Transverse colon (tissue), 4 donors: ENCODE results near the gene MAN2C1. TPM values are rescaled to one million over a fixed set of nuclear protein-coding genes. Genes with fewer than 3 reads are reported as not detected.
"Not testable (repeated sequence)": the region's sequence is repeated elsewhere in the genome, so short reads cannot be mapped to it uniquely, and the experiment has no call there.

Experiments used
- DNase-seq: peaks from one replicate; pipeline ENCODE4 v3.0.0-alpha.2; 2019
- H3K27ac ChIP-seq, 4 donors: fragments of 200-600 bp; sonication (generic); 2 replicates each; pipeline ENCODE4 v1.5.1; 2016 to 2018; ENCODE audit warnings: inconsistent platforms in 4 of 4
- H3K27me3 ChIP-seq: fragments of 200-600 bp; sonication (generic); 2 replicates; pipeline ENCODE4 v1.5.1; 2017; ENCODE audit warnings: inconsistent platforms
- H3K36me3 ChIP-seq, 4 donors: fragments of 200-600 bp; sonication (generic); 2 replicates each; pipeline ENCODE4 v1.5.1; 2017 to 2019; ENCODE audit warnings: inconsistent platforms in 4 of 4
- H3K4me1 ChIP-seq, 4 donors: fragments of 200-600 bp; sonication (generic); 2 replicates each; pipeline ENCODE4 v1.5.1; 2017 to 2020; ENCODE audit warnings: inconsistent platforms in 4 of 4
- H3K4me3 ChIP-seq, 4 donors: fragments of 200-600 bp; sonication (generic); 1 replicate in 1 of 4; 2 replicates in 3 of 4; pipeline versions ENCODE4 v1.5.1 to v1.6.1; 2017 to 2019; ENCODE audit warnings: inconsistent platforms in 4 of 4
- H3K9me3 ChIP-seq, 2 donors: fragments of 200-600 bp; sonication (generic); 2 replicates each; pipeline ENCODE4 v1.5.1; 2017 to 2019; ENCODE audit warnings: inconsistent platforms in 2 of 2
- EP300 ChIP-seq: sonication (generic); formaldehyde crosslinking; IDR thresholded peaks from one replicate; pipeline ENCODE4 v1.6.1; 2017; ENCODE audit warnings: antibody characterized with exemption, low read depth
- POLR2A ChIP-seq: fragments of 450-650 bp; IDR thresholded peaks from one replicate; pipeline ENCODE4 v1.6.1; 2016; ENCODE audit warnings: antibody characterized with exemption, mild to moderate bottlenecking, moderate library complexity
- POLR2AphosphoS5 ChIP-seq, 3 donors: sonication (generic); formaldehyde crosslinking; IDR thresholded peaks; one replicate each; pipeline ENCODE4 v1.6.1; 2016; ENCODE audit warnings: antibody characterized with exemption in 3 of 3
- WGBS, 2 donors: methylation state at CpG; one replicate each; pipeline ENCODE4 v1.1.5; 2018; ENCODE audit warnings: low coverage in 1 of 2; 5-methylcytosine and 5-hydroxymethylcytosine counted together
- in situ Hi-C, 4 donors: fragments of 200-750 bp; cut with MboI; loops; one replicate each; pipeline versions ENCODE4 v1.15.0 to v1.15.1; 2017; ENCODE audit warnings: low sequenced_read_pairs in 3 of 4, low pct_ligation_motif_present in 1 of 4, low pct_unique_long_range_greater_than_20kb in 1 of 4
- intact Hi-C: fragments of 100-400 bp; cut with DNase I; formaldehyde crosslinking; loops from one replicate; pipeline ENCODE4 v1.15.1; 2023; ENCODE audit warnings: low total_unique reads
- total RNA-seq, 4 donors: library from RNA; depleted of rRNA; stranded (reverse); fragments of >200 nt; gene quantifications; one replicate each; pipeline ENCODE4 v1.1.0, GENCODE V29; 2016
- TF ChIP-seq, protein P1 (sequence below), 5 experiments: fragments of 200-600 bp in 3 of 5; fragments of 450-650 bp in 2 of 5; sonication (generic) in 3 of 5; IDR thresholded peaks; 1 replicate in 2 of 5; 2 replicates in 3 of 5; pipeline ENCODE4 v1.5.1; 2016 to 2017; ENCODE audit warnings: antibody characterized with exemption in 5 of 5, inconsistent platforms in 3 of 5, mild to moderate bottlenecking in 2 of 5, moderate library complexity in 1 of 5

Gene MAN2C1
- total RNA-seq, 4 donors from 2014 or later: 215 to 559 (median 411) TPM

DNA sequence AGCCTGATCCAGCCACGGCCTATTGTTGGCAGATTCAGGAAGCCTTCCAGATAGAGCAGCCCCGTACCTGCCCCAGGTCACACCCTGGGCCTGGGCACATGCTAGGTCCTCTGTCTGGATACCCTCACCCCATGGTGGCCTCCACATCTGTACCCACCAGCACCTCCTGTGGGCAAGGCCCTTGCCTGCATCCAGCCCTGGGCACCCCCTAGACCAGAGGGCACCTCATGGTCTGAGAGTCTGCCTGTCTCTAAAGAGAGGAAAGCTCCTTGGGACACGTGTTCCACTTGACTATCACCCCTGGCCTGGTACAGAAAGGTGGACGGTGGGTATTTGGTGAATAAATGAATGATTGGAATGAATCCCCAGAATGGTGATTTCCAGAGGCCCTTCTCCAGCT lies 41.4 kb downstream of the MAN2C1 start:
- Histone ChIP-seq H3K27me3 (no peaks in the 10 kb centered on the region), H3K4me1 (peaks cover 0 to 14% (median 3%) of the 10 kb centered on the region in 4 donors), H3K36me3 (no peaks in the 10 kb centered on the region), H3K9me3 (no peaks in the 10 kb centered on the region), H3K4me3 (no peak overlapping the region), H3K27ac (no peak overlapping the region)
- intact Hi-C loops (no loop called here), in situ Hi-C loops (loop anchor here in 1 of 4 donors (25.0 kb wide), 1 partner anchor 315 kb away; the partner anchor contains the start of gene PPCDC)
- TF ChIP-seq EP300 (no peak), POLR2A (no peak), POLR2AphosphoS5 (IDR thresholded peaks at IDR 0.05) (no peak)
- TF ChIP-seq, protein P1, sequence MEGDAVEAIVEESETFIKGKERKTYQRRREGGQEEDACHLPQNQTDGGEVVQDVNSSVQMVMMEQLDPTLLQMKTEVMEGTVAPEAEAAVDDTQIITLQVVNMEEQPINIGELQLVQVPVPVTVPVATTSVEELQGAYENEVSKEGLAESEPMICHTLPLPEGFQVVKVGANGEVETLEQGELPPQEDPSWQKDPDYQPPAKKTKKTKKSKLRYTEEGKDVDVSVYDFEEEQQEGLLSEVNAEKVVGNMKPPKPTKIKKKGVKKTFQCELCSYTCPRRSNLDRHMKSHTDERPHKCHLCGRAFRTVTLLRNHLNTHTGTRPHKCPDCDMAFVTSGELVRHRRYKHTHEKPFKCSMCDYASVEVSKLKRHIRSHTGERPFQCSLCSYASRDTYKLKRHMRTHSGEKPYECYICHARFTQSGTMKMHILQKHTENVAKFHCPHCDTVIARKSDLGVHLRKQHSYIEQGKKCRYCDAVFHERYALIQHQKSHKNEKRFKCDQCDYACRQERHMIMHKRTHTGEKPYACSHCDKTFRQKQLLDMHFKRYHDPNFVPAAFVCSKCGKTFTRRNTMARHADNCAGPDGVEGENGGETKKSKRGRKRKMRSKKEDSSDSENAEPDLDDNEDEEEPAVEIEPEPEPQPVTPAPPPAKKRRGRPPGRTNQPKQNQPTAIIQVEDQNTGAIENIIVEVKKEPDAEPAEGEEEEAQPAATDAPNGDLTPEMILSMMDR (IDR thresholded peaks at IDR 0.05): no peak
- 86 to 94% methylated on average over 2 to 4 of the region's 4 CpGs for WGBS, 2 donors
- DNase-seq: no peak

DNA sequence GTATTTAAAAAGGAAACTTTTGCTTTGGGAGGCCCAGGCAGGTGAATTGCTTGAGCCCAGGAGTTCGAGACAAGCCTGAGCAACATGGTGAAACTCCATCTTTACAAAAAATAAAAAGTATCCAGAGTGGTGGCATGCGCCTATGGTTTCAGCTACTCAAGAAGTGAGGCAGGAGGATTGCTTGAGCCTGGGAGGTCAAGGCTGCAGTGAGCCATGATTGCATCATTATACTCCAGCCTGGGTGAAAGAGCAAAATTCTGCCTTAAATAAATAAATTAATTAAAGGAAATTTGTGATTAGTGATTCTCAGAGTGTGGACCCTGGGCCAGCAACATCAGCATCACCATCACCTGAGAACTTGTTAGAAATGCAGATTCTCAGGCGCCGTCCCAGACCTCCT lies 42.5 kb downstream of the MAN2C1 start:
- WGBS, 2 donors: 84 to 93% methylated on average over 2 to 4 of the region's 4 CpGs
- H3K9me3 ChIP-seq: no peaks in the 10 kb centered on the region
- intact Hi-C loops: no loop called here

DNA sequence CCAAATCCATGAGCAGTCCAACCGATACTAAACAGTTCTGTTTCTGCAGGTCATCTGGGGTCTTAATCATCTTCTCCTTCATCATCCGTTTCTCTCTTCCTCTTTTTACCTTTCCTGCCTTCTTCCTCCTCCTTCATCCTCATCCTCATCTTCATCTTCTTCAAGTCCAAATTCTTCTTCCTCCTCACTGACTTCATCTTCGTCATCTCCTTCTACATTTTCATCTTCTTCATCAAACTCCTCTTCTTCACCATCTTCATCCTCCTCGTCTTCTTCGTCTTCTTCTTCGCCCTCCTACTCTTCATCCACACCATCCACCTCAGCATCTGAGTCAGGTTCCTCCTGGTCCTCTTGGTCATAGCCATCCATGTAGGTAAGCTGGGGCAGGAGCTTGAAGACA lies 46.7 kb downstream of the MAN2C1 start:
- DNase-seq: no peak
- Histone ChIP-seq H3K4me3 (no peak overlapping the region), H3K27ac (no peak overlapping the region), H3K36me3 (no peaks in the 10 kb centered on the region), H3K9me3 (no peaks in the 10 kb centered on the region), H3K27me3 (no peaks in the 10 kb centered on the region), H3K4me1 (peaks cover 0 to 14% (median 3%) of the 10 kb centered on the region in 4 donors)
- in situ Hi-C loops: loop anchor here in 2 of 4 donors (25.0 kb wide), 2 partner anchors 309 to 1259 kb away; partner anchors contain the start of gene PPCDC (in 1 of the 2)
- no peak for TF ChIP-seq POLR2AphosphoS5 (IDR thresholded peaks at IDR 0.05)
- no peak for TF ChIP-seq POLR2A
- TF ChIP-seq, protein P1 (IDR thresholded peaks at IDR 0.05): no peak
- no peak for TF ChIP-seq EP300
- 91 to 92% methylated on average over 6 of the region's 6 CpGs for WGBS, 2 donors
- intact Hi-C loops: no loop called here

More for the DNA sequence above, 42.5 kb downstream of the MAN2C1 start:
- no peaks in the 10 kb centered on the region for H3K27me3 ChIP-seq
- no peak overlapping the region for H3K27ac ChIP-seq
- in situ Hi-C loops: loop anchor here in 1 of 4 donors (25.0 kb wide), 1 partner anchor 314 kb away; the partner anchor contains the start of gene PPCDC
- H3K36me3 ChIP-seq: no peaks in the 10 kb centered on the region
- TF ChIP-seq POLR2AphosphoS5 (IDR thresholded peaks at IDR 0.05): no peak
- TF ChIP-seq, protein P1 (IDR thresholded peaks at IDR 0.05): no peak
- no peak for TF ChIP-seq POLR2A
- TF ChIP-seq EP300: no peak
- no peak for DNase-seq
- no peak overlapping the region for H3K4me3 ChIP-seq
- H3K4me1 ChIP-seq: peaks cover 0 to 14% (median 3%) of the 10 kb centered on the region in 4 donors

DNA sequence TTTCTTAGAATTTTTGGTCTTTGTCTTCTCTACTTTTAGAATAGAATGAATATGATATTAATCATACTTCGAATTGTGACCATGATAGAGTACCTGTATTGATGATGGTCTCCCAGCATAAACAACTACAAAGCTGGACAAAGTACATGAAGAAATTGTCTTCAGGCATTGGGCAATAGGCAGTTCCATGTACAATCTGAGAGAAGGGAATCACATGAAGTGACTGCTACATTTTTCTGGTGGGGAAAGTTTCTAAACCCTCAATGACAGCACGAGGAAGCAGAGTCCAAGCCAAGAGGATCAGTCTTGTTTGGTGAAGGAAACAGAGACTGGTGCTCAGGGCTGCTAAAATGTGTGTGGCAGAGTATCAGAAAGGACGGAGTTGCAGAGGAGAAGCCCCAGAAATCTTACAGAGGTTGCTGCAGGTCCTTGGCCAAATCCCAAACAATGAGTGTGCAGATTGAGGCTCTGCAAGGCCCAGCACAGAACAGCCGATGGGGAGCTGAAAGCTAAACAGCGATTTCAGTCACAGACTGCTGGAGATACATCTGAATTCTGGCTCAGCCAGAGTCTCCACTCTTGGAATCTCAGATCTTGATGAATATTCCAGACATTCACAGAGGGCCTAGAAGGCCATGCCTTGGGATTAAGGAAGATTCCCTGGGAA lies 49.0 kb downstream of the MAN2C1 start:
- in situ Hi-C loops: loop anchor here in 2 of 4 donors (25.0 kb wide), 2 partner anchors 307 to 1257 kb away; partner anchors contain the start of gene PPCDC (in 1 of the 2)
- intact Hi-C loops, H3K27ac ChIP-seq: not testable (repeated sequence)

More for the DNA sequence above, 49.0 kb downstream of the MAN2C1 start:
- peaks cover 0 to 13% (median 3%) of the 10 kb centered on the region in 4 donors for H3K4me1 ChIP-seq
- DNase-seq, H3K27me3 ChIP-seq, H3K4me3 ChIP-seq, H3K9me3 ChIP-seq, H3K36me3 ChIP-seq: not testable (repeated sequence)
- WGBS, 2 donors: 84 to 89% methylated on average over 2 to 5 of the region's 5 CpGs
